ENCODE results near the gene NUP50.

DNA sequence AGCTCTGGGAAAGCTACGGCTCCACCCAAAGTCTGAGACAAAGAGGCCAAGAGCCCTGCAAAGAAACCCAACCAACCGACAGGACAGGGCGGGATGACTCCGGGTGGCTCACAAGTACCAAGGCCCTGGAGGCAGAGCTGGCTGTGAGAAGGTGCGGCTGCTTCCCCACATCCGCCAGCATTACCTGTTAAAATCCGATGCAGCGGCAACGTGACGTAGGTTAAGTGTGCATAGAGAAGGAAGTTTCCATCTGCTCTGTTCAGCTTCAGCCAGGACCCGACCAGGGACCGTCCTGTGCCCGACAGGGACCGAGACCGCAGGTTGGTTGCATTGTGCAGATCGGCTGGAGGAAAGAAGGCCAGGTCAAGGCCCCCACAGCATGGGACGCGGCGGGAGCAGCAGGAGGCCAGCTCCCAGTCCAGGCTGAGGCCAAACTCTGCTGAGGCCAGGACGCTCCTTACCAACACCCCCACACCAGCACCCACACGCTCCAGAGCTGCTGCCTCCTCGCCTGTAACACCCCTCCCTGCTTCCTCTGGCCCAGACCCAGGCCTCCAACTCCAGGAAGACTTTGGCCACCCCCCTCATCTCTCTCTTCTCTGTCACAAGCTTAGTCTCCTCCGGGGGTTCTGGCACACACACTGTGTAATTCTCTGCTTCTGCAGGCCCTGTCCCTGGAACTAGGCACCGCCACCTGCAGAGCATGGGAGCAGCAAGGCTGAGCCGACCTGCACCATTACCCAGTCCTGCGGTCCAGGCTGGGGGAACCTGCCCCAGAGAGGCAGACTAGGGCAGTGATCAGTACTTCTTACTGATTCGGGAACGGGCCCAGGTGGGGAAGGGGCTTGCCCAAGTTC is 34.1 kb downstream of the NUP50 start:
- TF ChIP-seq, protein P1, sequence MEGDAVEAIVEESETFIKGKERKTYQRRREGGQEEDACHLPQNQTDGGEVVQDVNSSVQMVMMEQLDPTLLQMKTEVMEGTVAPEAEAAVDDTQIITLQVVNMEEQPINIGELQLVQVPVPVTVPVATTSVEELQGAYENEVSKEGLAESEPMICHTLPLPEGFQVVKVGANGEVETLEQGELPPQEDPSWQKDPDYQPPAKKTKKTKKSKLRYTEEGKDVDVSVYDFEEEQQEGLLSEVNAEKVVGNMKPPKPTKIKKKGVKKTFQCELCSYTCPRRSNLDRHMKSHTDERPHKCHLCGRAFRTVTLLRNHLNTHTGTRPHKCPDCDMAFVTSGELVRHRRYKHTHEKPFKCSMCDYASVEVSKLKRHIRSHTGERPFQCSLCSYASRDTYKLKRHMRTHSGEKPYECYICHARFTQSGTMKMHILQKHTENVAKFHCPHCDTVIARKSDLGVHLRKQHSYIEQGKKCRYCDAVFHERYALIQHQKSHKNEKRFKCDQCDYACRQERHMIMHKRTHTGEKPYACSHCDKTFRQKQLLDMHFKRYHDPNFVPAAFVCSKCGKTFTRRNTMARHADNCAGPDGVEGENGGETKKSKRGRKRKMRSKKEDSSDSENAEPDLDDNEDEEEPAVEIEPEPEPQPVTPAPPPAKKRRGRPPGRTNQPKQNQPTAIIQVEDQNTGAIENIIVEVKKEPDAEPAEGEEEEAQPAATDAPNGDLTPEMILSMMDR (IDR thresholded peaks at IDR 0.05): no peak
- no peak for TF ChIP-seq POLR2AphosphoS5 (IDR thresholded peaks at IDR 0.05)
